Upper lobe of left lung (tissue), 4 donors: ENCODE measurements around the gene ANKRD17.

ENCODE experiments used
- POLR2AphosphoS5 ChIP-seq, 2 donors: sonication (generic); formaldehyde crosslinking; IDR thresholded peaks; one replicate each; pipeline ENCODE4 v1.5.1; 2017; ENCODE audit warnings: antibody characterized with exemption in 2 of 2
- TF ChIP-seq, protein P1 (sequence below), 6 experiments: fragments of 450-650 bp in 4 of 6; fragments of 200-600 bp in 2 of 6; sonication (generic) in 2 of 6; IDR thresholded peaks; one replicate each; pipeline ENCODE4 v1.5.1; 2016 to 2019; ENCODE audit warnings: antibody characterized with exemption in 6 of 6

DNA sequence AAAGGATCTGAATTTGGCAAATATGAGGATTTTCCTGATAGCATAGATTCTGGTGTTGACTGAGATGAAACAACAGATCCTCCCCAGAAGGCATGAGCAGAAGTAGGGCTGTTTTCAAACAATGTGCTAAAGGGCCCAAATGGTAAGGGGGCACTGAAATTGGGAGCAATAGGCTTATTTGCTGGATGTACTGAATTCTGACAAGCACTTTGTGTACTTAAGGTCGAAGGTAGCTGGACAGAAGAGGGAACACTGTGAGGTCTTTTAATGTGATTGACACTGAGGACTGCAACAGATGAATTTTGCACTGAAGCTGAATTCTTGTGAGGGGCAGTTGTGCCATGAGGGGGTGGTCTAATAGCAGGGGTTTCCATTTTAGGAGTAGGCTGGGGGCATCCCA, 167.9 kb downstream of the ANKRD17 start:
- TF ChIP-seq, protein P1, sequence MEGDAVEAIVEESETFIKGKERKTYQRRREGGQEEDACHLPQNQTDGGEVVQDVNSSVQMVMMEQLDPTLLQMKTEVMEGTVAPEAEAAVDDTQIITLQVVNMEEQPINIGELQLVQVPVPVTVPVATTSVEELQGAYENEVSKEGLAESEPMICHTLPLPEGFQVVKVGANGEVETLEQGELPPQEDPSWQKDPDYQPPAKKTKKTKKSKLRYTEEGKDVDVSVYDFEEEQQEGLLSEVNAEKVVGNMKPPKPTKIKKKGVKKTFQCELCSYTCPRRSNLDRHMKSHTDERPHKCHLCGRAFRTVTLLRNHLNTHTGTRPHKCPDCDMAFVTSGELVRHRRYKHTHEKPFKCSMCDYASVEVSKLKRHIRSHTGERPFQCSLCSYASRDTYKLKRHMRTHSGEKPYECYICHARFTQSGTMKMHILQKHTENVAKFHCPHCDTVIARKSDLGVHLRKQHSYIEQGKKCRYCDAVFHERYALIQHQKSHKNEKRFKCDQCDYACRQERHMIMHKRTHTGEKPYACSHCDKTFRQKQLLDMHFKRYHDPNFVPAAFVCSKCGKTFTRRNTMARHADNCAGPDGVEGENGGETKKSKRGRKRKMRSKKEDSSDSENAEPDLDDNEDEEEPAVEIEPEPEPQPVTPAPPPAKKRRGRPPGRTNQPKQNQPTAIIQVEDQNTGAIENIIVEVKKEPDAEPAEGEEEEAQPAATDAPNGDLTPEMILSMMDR (IDR thresholded peaks at IDR 0.05): no peak
- no peak for TF ChIP-seq POLR2AphosphoS5 (IDR thresholded peaks at IDR 0.05)
